HepG2 (cell line): ENCODE data around the gene NCOA7. TPM values are rescaled to one million over a fixed set of nuclear protein-coding genes. Genes with fewer than 3 reads are reported as not detected.

Experiments used
- FUBP1 ChIP-seq: sonication (generic); formaldehyde crosslinking; IDR thresholded peaks from 2 replicates; pipeline ENCODE4 v1.5.1; 2020; ENCODE audit warnings: missing genetic modification reagents, mild to moderate bottlenecking, borderline replicate concordance
- HNF4G ChIP-seq, 2 experiments: sonication (generic) in 1 of 2; formaldehyde crosslinking in 1 of 2; IDR thresholded peaks; 2 replicates each; pipeline versions ENCODE4 v1.4.0 to v1.6.1; 2011 to 2020; ENCODE audit warnings: borderline replicate concordance in 2 of 2, low read depth in 2 of 2, mild to moderate bottlenecking in 2 of 2, low read length in 1 of 2, missing genetic modification reagents in 1 of 2, moderate library complexity in 1 of 2
- MEIS2 ChIP-seq: sonication (generic); formaldehyde crosslinking; IDR thresholded peaks from 2 replicates; pipeline ENCODE4 v1.9.0; 2021; ENCODE audit warnings: mild to moderate bottlenecking, missing genetic modification reagents
- MXD3 ChIP-seq: IDR thresholded peaks from 2 replicates; pipeline ENCODE4 v1.6.1; 2016; ENCODE audit warnings: mild to moderate bottlenecking, missing biosample characterization, missing genetic modification reagents
- RAD21 ChIP-seq: fragments of 450-650 bp; formaldehyde crosslinking; IDR thresholded peaks from 2 replicates; pipeline ENCODE4 v1.5.0; 2020; ENCODE audit warnings: mild to moderate bottlenecking
- RFXANK ChIP-seq: IDR thresholded peaks from 2 replicates; pipeline ENCODE4 v1.6.1; 2016
- SCMH1 ChIP-seq: sonication (generic); formaldehyde crosslinking; IDR thresholded peaks from 2 replicates; pipeline ENCODE4 v1.9.0; 2021; ENCODE audit warnings: missing genetic modification reagents, mild to moderate bottlenecking, borderline replicate concordance
- SMAD1 ChIP-seq: sonication (generic); formaldehyde crosslinking; IDR thresholded peaks from 2 replicates; pipeline ENCODE4 v1.4.0; 2020; ENCODE audit warnings: missing genetic modification reagents, low read depth, mild to moderate bottlenecking, borderline replicate concordance
- SNAPC4 ChIP-seq: sonication (generic); formaldehyde crosslinking; IDR thresholded peaks from 2 replicates; pipeline ENCODE4 v1.4.0; 2020; ENCODE audit warnings: mild to moderate bottlenecking, missing genetic modification reagents
- TBL1XR1 ChIP-seq: fragments of 150-350 bp; IDR thresholded peaks from 2 replicates; pipeline ENCODE4 v1.6.1; 2014; ENCODE audit warnings: borderline replicate concordance, low read length; ENCODE audit not compliant: partially characterized antibody
- ZBTB34 ChIP-seq: sonication (generic); formaldehyde crosslinking; IDR thresholded peaks from 2 replicates; pipeline ENCODE4 v1.8.0; 2022; ENCODE audit warnings: mild to moderate bottlenecking, missing genetic modification reagents
- ZNF33A ChIP-seq: sonication (generic); formaldehyde crosslinking; IDR thresholded peaks from 2 replicates; pipeline ENCODE4 v1.5.1; 2020; ENCODE audit warnings: missing genetic modification reagents, mild to moderate bottlenecking, moderate library complexity, borderline replicate concordance
- ZNF362 ChIP-seq: sonication (generic); formaldehyde crosslinking; IDR thresholded peaks from 2 replicates; pipeline ENCODE4 v1.4.0; 2020; ENCODE audit warnings: missing genetic modification reagents, mild to moderate bottlenecking, borderline replicate concordance
- ZNF562 ChIP-seq: sonication (generic); formaldehyde crosslinking; IDR thresholded peaks from 2 replicates; pipeline ENCODE4 v1.8.0; 2022; ENCODE audit warnings: missing genetic modification reagents, borderline replicate concordance
- polyA plus RNA-seq, 8 experiments: library from polyadenylated mRNA; depleted of rRNA in 3 of 8; stranded (reverse) in 7 of 8; unstranded in 1 of 8; fragments of >200 nt; fragmentation: Illumina TruSeq in 4 of 8; extraction: Trizol in 4 of 8; gene quantifications; 2 replicates each; pipeline versions ENCODE4 v1.2.1 to v1.2.3, GENCODE V29; 2011 to 2016; ENCODE audit warnings: low read depth in 4 of 8, missing spikeins in 1 of 8, mixed read lengths in 1 of 8; ENCODE audit not compliant: insufficient read depth in 1 of 8
- total RNA-seq, 5 experiments: library from RNA; depleted of rRNA; stranded (reverse); fragments of >200 nt; fragmentation: Illumina TruSeq; extraction: Trizol; gene quantifications; 2 replicates each; pipeline ENCODE4 v1.2.3, GENCODE V29; 2016; ENCODE audit warnings: low read depth in 1 of 5

Gene NCOA7
- total and polyA plus RNA-seq, 2 of the 13 experiments (the other 11 are each of a cell fraction or from before 2014, with no cell fraction given) = 13.6 to 20.8 TPM

- no peak for TF ChIP-seq FUBP1
- TF ChIP-seq MEIS2 (CRISPR knock-in tag) = no peak; the same call in 1 of the 2 replicates
- TF ChIP-seq SCMH1 (CRISPR knock-in tag) = no peak
- 0 out of 2 replicates have a peak, but pooled peaks have one; percentile 10 for TF ChIP-seq ZNF33A (CRISPR knock-in tag)
- TF ChIP-seq TBL1XR1 = peak; percentile 6
- TF ChIP-seq SNAPC4 (CRISPR knock-in tag) = no peak
- peak; percentile 30; the same call in 1 of the 2 replicates for TF ChIP-seq ZNF362 (CRISPR knock-in tag)
- peak; percentile 32; the same call in 1 of the 2 replicates for TF ChIP-seq ZNF562
- TF ChIP-seq MXD3 (CRISPR knock-in tag) = peak; percentile 17; the same call in 1 of the 2 replicates
- no peak for TF ChIP-seq RFXANK
- peak; percentile 83; the same call in 1 of the 2 replicates for TF ChIP-seq SMAD1 (CRISPR knock-in tag)
- peak; percentile 79 for TF ChIP-seq RAD21 (CRISPR knock-in tag)
- peak; percentile 17; the same call in 1 of the 2 replicates for TF ChIP-seq ZBTB34
- TF ChIP-seq HNF4G (IDR thresholded peaks at IDR 0.05; ENCODE audit: borderline replicate concordance, low read depth, low read length) = peak; percentile 12; the same call in 1 of the 2 replicates
- TF ChIP-seq HNF4G (CRISPR knock-in tag; IDR thresholded peaks at IDR 0.05; ENCODE audit: borderline replicate concordance, low read depth) = no peak; the same call in 1 of the 2 replicates
Observed at GRCh38 chr6:125790358-125791150, at the start of gene NCOA7 (continued).
